ENCODE data around the gene SRRM4.

Gene SRRM4

DNA sequence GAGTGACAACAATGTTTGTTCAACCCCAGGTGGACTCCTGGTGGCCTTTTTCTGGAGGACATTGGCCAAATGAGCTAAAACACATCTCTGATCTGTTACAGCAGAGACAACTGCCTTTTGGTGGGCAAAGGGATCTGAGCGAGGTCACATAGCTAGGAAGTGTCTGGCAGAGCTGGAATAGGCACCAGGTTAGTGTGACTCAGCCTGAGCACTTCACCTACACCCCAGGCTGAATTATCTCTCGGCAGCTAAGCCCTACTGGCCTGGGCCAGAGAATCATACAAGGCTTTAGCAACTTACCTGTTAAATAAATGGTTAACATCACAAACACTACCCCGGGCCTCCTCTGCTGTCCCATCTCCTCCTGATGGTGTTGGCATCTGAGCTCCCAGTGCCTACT, 147.2 kb downstream of the SRRM4 start:
- DNase-seq = no peak

GRCh38 chr12:119129827-119130434, 148.6 kb downstream of the SRRM4 start:
- no peak for DNase-seq

GRCh38 chr12:119130523-119130922, 149.2 kb downstream of the SRRM4 start:
- DNase-seq = no peak

DNA sequence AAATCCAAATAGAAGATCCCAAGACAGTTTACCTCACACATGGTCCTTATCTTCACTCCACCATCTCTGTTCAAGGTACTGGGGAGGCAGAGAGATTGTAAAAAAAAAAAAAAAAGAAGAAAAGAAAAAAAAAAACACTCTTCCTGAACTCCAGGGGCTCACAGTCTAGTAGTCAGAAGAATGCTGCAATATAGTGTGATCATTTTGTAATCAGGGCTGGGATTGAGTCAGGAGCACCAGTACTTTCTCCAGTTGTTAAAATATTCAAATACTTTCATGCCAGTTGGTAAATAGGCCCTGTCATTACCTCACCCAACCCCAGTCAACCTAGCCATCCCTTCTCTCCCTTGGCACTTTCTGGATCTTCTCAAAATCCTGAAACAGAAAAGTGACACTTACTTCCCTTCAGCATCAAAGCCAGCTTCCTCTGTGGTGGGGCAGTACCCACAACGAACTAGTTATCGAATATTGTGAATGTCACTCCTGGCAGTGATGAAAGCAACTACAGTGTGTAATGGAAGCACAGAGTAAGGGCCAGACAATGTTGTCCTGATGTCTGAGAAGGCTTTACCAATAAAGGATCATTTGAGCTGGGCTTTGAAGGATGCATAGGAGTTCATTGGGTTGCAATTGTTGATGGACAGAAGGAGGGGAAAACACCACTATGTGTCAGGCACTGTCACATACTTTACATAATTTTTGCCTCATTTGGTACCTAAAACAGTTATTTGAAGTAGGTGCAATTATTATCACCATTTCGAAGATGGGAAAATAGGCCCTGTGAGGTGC, 153.1 kb downstream of the SRRM4 start:
- DNase-seq = no peak

DNA sequence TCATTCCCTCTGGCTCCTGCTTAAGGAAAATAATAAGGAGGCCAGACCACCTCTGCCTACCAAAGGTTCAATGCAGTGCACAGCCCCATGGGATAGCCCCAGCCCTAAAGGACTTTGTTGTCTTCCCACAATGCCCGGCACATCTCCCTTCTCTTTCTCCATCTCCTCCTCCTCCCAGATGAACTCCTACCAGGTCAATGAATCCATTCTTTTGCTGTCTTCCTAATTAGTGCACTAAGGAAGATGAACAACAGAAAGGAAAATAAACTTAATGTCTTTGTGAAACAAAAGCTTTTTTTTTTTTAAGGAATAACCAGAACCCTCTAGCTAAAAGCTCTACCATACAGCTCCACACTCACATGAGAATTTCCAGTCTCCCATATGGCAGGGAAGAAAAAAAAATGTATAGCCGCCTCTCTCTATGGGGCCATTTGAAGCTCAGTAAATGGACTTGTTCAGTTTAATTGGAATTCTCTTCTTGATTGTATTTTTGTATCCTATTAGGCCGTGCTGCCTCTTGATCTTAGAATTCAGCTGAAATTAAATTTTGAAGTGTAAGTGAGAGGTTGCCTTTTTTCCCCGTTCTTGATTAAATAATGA, 155.6 kb downstream of the SRRM4 start:
- no peak for DNase-seq

DNA sequence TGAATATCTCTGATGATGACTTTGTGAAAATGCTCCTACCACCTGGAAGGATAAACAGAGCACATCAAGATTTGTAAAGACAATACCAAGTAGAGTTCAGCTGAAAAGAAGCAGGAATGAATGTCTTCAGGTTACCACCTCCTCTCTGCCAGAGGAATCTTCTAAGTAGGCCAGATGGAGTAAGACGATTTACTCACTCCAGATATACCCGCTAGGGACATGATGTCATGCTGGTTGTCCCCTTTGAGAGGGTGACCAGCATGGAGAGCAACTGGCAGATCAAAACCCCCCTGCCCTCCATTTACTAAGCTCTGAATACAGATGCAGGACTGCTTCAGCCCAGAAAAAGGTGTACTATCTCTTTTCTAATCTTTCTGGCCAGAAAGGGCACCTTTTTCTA, 158.1 kb downstream of the SRRM4 start:
- no peak for DNase-seq

DNA sequence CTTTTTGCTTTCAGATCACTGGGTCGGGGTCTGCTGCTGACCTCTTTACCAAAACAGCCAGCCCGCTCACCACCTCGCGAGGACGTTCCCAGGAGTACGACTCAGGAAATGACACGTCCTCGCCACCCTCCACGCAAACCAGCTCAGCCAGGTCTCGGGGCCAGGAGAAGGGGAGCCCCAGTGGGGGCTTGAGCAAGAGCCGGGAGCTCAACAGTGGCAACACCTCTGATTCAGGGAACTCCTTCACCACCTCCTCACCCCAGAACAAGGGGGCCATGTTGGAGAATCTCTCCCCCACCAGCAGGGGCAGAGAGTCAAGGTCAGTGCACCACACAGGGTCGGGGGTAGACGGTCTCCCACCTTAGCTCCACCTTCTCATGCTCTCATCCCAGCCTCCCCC, 164.0 kb downstream of the SRRM4 start:
- no peak for DNase-seq

- no peak for DNase-seq
Observed at GRCh38 chr12:119147847-119148448, 166.6 kb downstream of the SRRM4 start.

DNA sequence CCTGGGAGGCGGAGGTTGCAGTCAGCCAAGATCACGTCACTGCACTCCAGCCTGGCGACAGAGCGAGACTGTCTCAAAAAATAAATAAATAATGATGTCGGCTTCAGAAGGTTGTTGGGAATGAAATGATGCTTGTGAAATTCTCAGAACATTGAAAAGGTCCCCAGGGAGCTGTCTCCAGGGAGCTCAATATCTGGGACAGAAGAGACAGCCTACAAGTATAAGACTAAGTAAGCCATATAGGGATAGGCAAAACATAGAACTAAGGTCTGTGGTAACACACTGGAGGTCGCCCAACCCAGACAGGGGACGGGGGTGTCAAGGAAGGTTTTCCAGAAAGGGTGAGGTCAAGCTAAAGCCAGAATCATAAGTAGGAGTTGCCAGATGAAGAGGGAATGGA, 167.9 kb downstream of the SRRM4 start:
- no peak for DNase-seq

DNA sequence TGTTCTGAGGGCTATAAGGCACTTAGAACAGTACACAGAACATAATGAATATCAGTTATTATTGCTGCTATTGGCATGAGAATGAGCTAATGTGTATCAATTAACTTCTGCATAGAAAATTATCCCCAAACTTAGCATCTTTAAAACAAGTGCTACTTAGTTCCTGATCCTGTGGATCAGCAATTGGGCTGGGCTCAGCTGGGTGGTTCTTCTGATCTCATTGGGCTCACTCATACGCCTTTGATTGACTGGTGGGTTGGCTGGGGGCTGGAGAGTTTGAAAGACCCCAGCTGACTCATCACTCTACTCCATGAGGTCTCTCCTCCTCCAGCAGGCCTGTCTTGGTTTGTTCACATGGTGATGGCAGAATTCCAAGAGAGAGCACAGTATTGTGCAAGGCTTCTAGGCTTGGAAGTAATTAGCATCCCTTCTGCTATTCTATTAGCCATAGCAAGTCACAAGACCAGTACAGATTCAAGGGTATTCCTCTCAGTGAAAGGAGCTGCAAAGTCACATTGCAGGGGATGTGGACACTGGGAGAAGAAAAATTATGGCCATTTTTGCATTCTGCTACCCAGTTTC, 170.2 kb downstream of the SRRM4 start:
- no peak for DNase-seq

DNA sequence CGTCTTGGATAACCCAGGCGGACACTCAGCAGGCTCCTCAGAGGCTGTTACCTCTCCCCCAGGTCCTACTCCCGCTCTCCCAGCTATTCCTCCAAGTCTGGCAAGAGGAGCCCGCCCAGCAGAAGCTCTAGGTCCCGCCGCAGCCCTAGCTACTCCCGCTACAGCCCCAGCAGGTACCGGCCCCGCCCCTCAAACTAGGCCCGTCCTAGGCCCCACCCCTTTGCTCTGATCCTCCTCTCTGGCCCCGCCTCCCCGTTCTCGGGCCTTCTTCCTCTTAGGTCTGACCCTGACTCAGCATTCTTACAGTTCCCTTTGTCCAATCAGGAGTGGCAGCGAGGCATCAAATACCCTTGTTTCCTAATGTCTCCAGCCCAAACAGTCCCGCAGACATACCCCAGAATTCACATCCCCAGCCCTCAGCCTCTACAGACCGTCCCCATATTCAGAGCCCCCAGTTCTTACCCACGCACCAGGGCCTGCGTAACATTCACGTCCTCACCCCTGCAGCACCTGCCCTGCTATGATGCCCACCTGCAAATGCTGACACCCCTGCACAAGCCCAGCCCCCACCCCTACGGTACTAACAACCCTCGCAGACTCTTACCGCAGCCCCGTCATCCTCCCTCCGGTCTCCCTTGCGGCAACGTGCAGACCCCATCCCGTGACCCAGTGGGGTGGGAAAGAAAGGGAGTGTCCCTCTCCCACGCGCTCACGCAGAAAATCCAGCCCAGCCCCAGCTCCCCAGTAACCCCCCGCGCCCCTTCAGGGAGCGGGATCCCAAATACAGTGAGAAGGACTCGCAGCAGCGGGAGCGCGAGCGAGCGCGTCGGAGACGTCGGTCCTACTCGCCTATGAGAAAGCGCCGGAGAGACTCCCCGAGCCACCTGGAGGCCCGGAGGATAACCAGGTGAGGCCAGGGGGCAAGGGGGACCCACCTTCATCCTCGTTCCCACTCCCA, 172.4 kb downstream of the SRRM4 start:
- DNase-seq = peak; percentile 55

GRCh38 chr12:119154435-119154818, 173.1 kb downstream of the SRRM4 start:
- DNase-seq = no peak

- DNase-seq = no peak
Observed at GRCh38 chr12:119156401-119157044, 175.2 kb downstream of the SRRM4 start.

DNA sequence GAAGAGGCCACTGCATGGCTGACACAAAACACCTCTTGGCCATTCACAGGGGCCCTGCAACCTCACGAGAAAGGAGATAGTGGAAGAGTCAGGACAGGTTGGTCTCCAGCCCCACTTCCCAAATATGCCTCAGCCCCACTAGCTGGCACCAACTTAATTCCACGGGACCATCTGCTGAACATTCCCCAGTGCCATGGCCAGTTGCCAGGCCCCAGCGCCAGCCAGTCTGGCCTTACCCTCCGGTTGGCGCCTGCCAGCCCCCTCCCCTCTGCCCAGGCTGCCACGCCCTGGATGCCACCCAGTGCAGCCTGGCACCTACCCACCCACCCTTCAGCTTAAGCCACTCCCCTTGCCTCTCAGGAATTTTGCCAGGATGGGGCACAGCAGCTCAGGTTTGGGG, 176.2 kb downstream of the SRRM4 start:
- DNase-seq = no peak

GRCh38 chr12:119157978-119158377, 176.6 kb downstream of the SRRM4 start:
- no peak for DNase-seq

GRCh38 chr12:119158402-119158801, 177.1 kb downstream of the SRRM4 start:
- DNase-seq = no peak

GRCh38 chr12:119159844-119160243, 178.5 kb downstream of the SRRM4 start:
- DNase-seq = no peak

- no peak for DNase-seq
Observed at GRCh38 chr12:119167902-119168301, 186.6 kb downstream of the SRRM4 start.

DNA sequence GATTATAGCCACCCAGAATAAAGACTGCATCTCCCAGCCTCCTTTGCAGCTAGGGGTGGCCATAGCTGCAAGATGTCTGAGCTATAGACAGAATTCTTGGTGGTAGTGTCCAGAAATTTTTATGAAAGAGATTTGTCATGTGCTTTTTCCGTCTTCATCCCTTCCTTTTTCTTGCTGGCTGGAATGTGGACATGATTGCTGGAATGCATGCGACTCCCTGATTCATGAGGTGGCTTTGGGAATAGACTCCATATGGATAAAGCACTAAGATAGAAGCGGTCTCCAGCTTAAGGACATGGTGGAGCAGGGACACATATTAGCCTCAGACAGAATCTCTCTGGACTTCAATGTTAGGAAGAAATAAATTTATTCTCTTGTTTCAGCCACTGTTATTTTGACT, 187.4 kb downstream of the SRRM4 start:
- DNase-seq = no peak

DNA sequence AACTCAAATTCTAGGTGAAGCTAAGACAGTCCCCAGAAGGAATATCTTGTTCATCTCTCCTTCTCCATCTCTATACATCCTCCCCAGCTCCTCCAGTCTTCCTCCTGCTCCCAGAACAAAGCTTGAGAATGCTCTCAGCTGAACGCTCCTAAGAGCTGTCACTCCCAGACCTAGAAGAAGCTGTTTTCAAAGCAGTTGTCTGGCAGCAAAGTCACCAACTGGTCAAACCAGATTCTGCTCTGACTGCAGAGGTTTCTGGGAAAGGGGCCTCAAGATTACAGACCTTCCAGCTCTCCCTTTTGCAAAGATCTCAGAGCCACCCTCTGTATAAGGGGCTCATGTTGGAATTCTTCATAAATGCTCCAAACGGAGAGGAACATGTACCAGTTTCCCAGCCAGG, 187.8 kb downstream of the SRRM4 start:
- DNase-seq = no peak

DNA sequence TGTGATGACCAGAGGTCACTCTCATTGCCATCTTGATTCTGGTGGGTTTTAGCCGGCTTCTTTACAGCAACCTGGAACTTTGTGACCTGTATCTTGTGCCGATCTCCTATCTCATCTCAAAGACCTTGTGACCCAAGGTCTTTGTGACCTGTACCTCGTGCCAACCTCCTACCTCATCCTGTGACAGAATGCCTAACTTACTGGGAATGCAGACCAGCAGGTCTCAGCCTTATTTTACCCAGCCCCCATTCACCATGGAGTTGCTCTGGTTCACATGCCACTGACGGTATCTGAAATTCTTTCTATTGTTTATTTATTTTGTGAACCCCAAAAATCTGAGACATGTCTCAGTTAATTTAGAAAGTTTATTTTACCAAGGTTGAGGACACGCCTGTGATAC, 189.9 kb downstream of the SRRM4 start:
- no peak for DNase-seq
